ENCODE results near the gene EVX2.
A peak's percentile ranks its signal among the peaks of the same experiment; 100 is the strongest.

The EVX2 gene

DNA sequence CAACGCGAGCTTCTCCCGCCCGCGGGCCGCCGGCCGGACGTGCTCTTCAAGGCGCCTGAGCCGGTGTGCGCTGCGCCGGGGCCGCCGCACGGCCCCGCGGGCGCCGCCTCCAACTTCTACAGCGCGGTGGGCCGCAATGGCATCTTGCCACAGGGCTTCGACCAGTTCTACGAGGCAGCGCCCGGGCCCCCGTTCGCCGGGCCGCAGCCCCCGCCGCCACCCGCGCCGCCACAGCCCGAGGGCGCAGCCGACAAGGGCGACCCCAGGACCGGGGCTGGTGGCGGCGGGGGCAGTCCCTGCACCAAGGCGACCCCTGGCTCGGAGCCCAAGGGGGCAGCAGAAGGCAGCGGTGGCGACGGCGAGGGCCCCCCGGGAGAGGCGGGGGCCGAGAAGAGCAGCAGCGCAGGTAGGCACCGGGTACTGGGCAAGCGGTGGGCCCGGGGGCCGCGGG lies 24.0 kb upstream of the EVX2 start:
- no peak for DNase-seq (ENCODE audit: low read depth, low spot score)

DNA sequence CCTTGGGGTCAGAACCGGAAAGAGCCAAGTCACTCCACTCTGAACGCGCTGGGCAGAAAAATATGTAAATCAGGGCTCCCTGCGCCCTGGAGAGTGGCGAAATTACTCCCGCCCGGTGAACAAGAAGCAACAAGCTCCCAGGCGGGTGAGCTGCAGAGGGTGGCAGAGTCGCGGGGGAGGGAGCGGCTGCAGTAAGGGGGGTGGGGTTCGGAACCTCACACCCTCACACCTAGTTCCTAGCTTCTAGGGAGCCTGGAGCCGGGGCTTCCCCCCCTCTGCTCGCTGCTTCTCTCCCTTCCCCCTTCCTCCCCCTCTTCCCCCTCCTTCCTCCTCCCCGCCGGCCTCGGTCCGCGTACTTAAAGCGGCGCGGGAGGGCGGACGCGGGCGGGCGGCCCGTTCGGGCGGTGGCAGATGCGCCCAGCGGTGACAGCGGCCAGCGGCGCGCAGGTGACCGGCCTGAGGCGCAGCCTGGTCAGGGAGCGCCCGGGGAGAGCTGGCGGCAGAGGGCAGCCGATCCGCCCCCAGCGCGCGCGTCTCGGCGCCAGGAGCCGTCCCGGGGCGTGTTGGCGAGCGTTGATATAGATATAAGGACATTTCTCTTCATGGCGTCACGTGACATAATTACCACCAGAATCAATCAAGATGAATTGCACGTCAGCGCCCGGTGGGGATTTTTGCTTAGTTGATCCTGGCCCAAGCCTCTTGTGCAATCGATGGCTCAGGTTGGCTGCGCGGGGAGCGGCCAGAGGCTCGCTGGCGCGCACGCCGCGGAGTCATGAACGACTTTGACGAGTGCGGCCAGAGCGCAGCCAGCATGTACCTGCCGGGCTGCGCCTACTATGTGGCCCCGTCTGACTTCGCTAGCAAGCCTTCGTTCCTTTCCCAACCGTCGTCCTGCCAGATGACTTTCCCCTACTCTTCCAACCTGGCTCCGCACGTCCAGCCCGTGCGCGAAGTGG lies 23.1 kb upstream of the EVX2 start, which contains the start of gene HOXD11:
HOXD11 (plus strand) TSS at position 700 of the 959 bp plus-strand sequence; CDS start at position 776, 76 bp downstream.
- peak; percentile 70 for DNase-seq (ENCODE audit: low read depth, low spot score)

DNA sequence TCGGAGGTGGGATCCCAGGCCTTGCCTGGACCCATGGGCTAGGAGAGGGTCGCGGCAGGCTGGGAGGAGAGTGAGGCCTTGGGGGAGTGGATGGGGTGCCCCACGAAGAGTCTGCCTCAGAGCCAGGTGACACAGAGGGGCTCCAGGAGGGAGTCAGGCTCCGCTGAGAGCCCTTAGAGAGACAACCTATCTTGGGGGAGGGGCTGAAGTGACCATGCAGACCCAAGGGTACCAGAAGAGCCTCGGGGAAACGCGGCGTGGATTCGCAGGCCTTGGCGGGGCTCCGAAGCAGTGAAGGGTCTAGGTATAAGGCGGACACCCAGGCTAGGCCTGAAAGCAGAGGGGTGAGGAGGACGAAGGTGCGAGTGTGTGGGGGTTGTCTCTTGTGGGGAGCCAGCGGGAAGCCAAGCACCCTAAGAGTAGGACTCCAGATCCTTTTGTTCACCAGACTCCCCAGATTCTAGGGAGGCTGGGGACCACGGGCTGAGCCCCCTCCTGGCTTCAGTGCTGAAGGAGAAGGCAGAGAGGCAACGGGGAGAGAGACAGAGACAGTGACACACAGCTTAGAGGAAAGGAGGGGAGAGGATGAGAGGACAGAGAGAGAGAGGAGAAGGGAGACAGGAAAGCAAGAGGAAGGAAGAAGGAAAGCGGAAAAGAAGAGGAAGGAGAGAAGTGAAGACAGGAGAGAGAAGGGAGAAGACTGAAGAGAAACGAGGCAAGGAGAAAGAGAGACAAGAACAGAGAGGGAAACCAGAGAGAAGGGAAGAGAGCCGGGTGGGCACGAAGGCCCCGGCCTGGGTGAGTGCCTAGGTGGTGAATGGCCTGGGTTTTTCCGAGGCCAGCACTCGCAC lies 22.2 kb upstream of the EVX2 start:
- no peak for DNase-seq (ENCODE audit: low read depth, low spot score)

DNA sequence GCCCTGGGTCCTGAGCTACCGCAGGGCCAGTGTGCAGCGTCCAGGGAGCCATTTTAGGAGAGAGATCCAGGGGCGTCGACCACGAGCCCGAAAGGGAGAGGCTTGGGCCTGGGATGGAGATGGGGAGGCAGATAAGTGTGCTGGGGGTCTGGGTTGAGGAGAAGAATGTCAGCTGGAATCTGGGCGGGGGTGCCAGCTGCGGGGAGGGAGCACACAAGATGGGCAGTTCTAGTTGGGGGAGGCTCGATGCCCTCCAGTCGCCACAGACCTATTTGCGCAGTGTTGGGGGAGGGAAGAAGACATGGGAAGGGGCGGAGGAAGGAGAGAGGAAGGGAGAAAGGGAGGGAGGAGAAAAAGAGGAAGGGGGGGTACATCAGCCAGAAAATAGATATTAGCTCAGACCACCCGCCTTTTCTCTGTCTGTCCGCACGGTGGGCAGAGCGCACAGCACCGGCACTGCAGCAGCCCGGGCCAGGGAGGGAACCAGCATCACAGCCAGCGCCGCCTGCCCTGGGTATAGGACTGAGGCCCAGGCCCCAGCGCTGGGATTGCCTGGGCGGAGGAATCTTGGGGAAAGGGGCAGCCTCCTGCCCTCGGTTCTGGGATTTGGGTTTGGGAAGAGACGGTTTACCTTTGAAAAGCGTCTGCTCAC lies 21.4 kb upstream of the EVX2 start:
- DNase-seq (ENCODE audit: low read depth, low spot score), result no peak

DNA sequence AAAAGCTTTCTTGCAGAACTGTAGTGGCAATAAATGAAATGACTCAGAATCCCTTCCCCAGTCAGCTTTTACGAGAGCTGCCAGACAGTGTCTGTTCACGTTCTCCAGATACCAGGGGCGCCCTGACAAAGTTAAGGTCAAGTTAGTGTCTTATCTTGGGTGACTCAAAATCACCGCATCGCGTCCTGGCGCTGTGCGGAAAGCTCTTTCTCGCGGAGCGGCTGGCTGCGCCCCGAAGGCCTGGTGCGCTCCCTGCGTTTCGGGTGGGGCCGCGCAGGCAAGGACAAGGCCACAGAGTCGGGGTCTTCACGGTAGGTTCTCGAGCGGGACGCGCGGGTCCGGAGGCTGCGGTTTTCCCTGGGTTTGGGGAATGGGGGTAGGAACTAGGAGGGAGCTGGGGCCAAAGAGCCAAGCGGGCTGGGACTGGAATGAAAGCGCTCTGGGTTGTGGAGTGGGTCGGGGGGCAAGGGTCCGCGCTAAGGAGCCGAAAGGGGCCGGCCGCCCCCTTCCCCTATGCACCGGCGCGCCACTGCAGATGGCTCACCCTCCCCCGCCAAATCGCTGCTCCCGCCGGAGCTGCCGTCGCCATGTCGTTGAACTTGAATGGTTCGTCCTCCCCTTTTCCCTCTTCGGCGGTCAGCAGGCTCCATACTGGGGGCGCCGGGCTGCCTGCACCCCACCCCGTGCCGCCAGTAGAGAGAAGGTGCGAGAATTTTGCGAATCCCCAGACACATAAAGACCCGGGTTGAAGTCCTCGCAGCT lies 20.7 kb upstream of the EVX2 start:
- DNase-seq (ENCODE audit: low read depth, low spot score), result peak; percentile 53

DNA sequence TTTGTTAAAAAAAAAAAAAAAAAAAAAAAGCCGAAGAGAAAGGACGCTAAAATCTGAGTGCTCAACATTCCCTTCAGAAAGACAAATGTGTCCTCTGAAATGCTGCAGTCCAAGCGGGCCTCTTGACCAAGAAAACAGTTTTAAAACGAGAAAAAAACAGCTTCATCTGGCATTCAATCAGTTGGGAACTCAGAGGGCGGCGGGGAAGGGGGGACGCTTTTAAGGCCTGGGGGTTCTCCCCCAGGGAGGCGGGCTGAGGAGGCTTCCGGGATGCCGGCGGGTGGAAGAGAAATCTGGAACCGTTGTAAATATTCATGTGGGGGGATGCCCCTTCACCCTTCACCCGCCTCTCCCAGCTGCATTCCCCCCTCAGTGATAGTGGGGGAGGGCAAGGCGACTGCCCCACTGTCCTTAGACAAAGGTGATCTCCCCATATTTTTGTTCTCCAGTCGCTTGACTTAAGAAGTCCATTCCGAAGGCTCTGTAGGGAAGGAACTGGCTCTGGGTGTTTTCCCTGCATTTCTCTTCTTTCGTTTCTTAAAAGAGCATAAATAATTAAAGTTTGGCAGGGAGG lies 20.1 kb upstream of the EVX2 start:
- DNase-seq (ENCODE audit: low read depth, low spot score), result no peak

DNA sequence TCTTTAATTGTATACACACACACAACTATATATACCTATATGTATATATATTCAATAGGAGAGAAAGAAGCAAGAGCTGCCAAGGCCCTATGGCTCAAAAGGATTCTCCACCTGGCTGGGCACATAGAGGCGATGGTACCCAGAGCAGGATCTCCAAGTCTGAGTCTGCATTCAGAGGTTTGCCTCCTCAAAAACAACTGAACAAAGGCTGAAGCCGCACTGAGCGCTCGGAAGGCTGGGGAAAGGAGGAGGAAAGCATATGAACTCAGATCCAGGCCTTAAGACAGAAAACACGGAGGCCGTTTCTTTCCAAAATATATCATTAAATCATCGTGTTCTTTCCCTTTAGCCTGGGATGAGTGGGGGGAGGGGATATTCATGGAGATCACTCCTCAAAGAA lies 19.4 kb upstream of the EVX2 start:
- no peak for DNase-seq (ENCODE audit: low read depth, low spot score)

DNA sequence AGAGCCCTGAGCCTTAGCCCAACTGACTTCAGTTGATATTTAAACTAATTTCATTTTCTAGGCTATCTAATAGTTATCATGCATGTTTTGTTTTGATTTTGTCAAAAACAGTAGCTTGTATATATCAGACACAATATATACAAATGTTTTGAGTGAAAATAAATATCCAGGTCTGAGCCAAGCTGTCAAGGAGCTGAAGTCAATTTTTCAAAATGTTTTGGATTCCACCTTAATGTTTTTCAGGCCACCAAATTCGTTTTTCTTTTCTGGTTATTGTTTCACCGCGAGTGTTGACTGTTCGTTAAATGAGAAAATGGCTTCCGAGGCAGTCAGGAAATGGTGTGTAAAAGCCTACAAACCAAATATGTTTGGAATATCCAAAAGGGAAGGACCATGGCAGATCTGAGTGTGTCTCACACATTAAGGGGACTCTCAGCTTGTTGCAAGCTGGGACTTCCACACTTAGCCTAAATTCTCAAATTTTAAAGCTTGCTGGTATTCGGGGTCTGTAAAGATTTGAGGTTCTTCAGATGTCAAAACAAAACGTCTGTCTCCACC lies 18.6 kb upstream of the EVX2 start:
- DNase-seq (ENCODE audit: low read depth, low spot score), result no peak

DNA sequence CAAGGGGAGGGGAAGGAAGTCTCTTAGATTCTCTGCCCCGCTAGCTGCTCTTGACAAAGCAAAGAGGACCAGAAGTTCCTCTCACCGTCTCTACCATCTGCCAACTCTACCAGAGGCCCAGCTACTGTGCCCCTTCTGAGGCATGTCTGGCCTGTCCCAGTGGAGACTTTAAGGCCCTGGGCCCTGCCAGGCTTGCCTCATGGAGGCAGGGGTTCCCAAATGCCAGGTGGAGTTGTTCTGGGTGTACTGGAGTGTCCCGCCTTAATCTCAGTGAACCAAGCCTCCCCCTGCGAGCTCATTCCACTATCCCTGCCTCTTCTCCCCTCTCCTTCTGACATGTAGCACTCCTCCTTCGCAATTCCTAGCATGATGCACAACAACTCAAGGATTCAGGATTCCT lies 18.1 kb upstream of the EVX2 start:
- no peak for DNase-seq (ENCODE audit: low read depth, low spot score)

DNA sequence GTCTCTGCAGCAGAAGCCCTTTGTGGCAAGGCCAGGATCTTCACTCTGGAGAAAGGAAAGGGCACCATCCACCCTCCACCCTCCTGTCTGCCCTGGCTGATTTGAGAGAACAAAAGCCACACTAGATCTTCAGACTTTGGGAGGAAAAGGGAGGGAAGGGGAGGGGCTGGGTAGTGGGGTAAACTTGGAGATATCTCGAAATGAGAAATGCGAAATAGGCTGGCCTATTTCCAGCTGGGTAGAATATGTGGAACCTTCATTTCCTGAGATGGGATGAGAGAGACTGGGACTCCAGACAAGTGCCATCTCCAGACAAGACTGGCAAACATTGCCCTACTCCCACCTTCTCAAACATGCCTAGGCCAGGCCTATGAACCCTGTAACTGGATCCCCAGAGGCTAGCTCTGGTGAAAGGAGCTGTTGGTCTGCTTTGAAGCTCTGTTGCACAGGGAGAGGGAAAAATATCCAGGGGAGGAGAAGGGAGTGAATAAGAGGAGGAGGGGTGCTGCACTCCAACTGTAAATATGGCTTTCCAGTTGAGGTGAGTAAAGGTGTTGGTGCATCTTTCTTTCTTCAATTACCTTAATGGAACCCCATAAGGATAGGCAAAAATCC lies 17.6 kb upstream of the EVX2 start:
- DNase-seq (ENCODE audit: low read depth, low spot score), result no peak

DNA sequence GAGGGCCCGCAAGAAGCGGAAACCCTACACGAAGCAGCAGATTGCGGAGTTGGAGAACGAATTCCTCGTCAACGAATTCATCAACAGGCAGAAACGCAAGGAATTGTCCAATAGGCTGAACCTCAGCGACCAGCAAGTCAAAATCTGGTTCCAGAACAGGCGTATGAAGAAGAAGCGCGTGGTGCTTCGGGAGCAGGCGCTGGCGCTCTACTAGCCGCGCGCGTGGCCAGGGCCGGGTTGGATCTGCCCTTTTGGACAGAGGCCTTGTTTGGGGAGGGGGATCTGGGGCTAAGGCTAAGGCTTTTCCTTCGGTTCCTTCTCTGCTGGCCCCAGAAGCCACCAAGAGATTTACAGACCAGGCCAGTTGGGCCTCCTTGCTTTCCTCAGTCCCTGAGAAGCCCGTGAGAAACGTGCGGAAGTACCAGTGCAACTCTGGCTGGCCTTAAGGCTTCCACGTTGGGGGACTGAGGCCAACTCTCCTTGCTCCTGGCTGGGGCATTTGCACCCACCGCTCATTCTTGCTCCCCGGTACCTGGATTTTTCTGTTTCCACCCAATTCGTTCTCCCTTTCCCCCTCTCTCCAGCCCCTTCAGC lies 16.9 kb upstream of the EVX2 start:
- DNase-seq (ENCODE audit: low read depth, low spot score), result no peak

DNA sequence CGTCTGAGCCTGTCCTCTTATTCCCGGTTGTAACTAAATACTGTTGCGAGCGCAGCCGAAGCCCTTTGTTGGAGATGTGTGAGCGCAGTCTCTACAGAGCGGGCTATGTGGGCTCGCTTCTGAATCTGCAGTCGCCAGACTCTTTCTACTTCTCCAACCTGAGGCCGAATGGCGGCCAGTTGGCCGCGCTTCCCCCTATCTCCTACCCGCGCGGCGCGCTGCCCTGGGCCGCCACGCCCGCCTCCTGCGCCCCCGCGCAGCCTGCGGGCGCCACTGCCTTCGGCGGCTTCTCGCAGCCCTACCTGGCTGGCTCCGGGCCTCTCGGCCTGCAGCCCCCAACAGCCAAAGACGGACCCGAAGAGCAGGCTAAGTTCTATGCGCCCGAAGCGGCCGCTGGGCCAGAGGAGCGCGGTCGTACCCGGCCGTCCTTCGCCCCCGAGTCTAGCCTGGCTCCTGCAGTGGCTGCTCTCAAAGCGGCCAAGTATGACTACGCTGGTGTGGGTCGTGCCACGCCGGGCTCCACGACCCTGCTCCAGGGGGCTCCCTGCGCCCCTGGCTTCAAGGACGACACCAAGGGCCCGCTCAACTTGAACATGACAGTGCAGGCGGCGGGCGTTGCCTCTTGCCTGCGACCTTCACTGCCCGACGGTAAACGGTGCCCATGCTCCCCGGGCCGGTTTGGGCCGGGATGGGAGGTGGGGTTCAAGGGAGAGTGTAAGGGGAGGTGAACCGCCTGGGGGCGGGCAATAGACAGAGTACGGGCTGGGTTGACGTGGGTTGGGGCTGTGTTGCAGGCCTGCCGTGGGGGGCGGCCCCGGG lies 16.2 kb upstream of the EVX2 start, which contains the start of gene HOXD12:
HOXD12 (plus strand) TSS at position 68 of the 819 bp plus-strand sequence; CDS start at position 75, 7 bp downstream.
- DNase-seq (ENCODE audit: low read depth, low spot score), result peak; percentile 46

DNA sequence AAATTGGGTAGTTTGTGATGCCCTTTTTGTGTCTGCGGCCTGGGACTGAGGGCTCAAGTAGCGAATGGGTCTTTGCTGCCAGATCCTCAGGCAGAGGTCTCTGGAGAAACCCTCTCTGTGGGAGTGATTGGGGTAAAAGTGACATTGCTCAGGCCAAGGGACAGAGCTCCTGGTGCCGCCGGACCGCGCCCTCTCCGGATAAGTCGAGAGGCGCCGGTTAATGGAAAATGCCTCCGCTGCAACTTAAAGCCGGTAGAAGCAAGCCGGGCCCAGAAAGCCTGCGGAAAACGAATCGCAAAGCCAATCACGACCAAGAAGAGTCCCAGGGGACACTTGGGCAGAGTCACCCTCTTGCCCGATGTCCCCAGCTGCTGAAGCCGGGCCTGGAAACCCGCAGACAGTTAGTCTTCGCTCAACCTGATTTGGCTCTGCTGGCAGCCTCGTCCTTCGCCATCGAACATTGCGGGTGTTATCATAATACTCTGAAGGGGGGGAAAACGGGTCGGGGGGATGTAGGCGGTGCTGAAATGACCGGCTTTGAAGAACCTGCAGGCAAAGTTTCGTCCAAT lies 15.5 kb upstream of the EVX2 start:
- peak; percentile 40 for DNase-seq (ENCODE audit: low read depth, low spot score)

DNA sequence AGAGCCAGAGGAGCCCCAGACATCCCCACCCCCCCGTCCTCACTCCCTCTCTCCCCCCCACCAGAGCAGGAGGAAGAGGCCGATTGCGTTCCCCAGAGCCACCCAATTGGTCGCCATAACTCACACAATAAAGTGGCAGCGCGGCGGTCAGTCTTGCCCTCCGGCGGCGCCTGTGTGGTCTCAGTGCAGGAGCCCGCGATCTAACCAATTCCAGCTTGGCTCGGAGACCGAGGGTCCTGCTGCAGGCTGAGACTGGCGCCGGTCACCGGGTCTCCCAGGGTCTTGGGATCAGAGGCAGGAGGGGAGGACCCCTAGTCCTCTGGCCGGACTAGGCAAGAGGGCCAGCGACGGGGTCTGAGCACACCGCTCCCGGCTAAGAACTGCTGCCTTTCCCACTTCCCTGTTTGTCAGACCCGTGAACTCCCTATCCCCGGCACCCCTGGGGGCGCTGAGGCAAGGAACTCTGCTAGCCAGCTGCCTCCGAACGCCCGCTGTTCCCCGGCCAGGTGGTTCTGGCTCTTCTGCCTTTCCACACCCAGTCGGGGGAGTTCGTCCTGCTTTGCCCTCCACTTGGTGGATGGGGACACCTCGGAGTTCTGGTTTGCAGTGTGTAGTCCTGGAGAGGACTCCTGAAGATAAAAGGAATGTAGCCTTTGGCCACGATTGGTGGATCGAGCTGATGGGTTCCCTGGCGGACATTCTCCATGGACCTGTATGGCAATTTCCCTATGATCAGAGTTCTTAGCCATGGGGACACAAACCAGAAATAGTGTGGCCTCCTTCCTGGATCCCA lies 14.8 kb upstream of the EVX2 start:
- peak; percentile 76 for DNase-seq (ENCODE audit: low read depth, low spot score)

DNA sequence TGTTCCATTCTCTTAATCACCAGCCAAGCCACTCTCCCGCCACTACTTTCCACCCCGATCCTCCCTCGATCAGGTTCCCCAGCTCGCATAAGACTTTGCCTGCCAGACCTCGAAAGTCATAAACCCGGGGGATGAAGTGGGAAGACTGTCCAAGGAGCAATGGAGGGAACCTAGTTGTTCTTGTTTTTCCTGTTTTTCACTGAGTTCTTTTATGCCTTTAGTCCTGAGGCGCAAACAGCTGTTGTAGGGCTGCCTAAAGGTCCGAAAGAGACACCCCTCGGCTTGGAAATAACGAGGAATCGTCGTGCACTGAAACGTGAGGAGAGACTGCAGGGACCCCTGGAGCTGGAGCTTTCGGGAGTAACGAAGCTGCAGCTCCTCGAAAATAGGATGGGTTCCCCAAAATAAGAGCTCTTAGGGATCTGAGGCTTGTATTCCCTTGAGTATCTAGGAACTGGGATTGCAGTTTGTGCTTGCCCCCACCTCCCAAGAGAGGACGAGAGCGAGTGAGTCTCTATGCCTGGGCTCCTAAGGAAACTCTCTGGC lies 14.1 kb upstream of the EVX2 start:
- peak; percentile 90 for DNase-seq (ENCODE audit: low read depth, low spot score)

DNA sequence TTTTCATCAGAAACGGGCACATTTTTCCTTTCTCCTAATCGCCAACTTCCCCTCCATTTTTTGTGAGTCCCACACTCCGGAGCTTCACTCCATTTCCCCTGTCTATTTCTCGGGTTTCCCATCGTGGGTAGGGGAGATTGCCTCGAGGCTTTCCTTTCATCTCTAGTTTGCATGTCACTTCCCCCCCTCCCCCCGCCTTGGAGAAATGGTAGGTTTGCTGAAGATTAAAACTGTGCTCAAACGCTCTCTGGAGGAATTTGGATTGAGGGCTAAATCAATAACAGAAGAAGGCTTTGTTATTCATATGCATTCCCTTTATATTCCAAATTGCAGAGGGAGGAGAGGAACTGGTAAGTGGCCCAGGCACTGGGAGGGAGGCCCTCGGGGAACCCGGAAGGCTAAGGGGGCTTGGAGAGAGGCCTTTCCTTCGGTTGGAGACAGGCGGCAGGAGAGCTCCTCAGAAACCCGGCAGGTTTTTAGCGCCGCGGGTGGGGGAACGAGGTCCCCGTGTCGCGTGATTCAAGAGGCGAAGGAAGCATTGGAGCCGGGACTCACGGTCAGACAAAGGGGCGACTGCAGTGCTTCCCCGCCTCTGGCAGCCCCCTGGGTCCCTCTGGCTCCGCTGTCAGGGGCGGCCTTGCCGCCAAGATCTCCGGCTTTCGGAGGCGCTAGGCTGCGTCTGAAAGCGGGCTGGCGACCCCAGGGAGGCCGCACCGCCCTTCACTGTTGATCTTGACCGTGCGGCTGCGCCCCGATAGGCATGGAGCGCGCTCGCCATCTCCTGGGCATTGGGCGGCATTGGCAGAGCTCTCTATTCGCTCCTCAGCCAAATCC lies 13.4 kb upstream of the EVX2 start:
- peak; percentile 90 for DNase-seq (ENCODE audit: low read depth, low spot score)

Data from ELF-1 (cell line).